Stimulated activated CD4-positive, alpha-beta T cell treated with anti-CD3 and anti-CD28 coated beads, Interleukin-4, amount 100 ng/mL, for 1 hour (primary cell): ENCODE data around the gene SAMD4A.

ENCODE experiments used
- DNase-seq: peaks from one replicate; pipeline ENCODE4 v3.0.0-alpha.2; 2020

The SAMD4A gene

DNA sequence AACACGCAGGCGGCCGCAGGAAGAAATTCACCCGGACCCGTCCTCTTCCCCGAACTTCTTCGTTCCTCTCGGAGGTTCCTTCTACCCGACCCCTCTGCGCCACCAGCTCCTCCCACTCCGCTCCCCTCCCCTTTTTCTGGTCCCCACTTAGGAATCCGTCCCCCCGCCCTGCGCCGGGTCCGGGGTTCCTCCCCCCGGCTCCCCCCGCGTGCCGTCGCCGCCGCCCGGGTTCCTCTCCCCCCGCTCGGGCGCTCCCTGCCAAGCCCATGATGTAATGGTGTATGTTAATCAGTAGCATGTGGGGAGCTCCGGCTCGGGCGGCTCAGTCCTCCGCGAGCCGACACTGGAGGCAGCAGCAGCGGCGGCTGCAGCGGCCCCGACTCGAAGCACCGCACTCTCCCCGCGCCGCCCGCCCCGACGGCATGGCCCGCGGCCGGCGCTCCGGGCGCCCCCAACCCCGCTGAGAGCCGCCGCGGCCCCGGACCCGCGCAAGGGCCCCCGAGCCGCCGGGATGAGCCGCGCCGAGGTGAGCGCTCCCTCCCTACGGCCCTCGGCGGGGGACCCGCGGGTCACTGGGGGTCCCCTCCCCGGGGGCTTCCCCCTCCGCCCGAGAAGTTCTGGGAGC is 1.0 kb upstream of the SAMD4A start:
- DNase-seq, result peak; percentile 74

- no peak for DNase-seq
These were observed 303 bp downstream of the SAMD4A start for GRCh38 chr14:54567224-54567638.

DNA sequence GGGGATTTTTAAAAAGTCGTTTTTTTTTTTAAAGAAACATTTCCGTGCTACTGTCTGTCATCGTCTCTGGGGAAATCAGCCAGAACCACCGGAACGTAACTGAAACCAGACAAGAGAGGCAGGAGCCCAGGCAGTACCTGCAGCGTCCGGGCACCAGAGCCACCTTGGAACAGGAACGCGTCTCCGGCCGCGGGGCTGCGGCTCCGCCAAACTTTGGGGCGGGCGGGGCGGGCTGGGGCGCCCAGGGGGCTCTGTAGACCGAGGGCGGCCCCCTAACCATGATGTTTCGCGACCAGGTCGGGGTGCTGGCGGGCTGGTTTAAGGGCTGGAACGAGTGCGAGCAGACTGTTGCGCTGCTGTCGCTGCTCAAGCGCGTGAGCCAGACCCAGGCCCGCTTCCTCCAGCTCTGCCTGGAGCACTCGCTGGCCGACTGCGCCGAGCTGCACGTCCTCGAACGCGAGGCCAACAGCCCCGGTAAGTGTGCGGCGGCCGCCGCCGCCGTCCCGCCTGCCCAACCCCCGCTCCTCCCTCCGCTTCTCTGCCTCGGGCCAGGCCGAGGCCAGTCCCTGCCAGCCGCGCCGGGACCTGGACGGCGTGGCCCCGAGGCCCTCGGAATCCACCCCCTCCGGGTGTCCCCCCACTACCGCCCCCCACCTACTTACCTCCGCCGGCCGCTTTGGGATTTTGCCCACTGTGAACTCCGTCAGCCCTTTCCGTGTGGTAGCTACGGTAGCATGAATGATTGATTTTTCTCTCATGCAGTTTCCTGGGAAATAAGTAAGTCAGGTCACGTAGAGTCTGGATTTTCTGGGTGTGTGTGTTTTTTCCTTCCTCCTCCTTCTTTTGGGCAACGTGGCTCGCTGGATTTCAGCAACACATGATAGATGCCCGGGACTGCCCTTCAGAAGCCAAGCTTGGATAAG is 972 bp downstream of the SAMD4A start:
- DNase-seq, result peak; percentile 44

DNA sequence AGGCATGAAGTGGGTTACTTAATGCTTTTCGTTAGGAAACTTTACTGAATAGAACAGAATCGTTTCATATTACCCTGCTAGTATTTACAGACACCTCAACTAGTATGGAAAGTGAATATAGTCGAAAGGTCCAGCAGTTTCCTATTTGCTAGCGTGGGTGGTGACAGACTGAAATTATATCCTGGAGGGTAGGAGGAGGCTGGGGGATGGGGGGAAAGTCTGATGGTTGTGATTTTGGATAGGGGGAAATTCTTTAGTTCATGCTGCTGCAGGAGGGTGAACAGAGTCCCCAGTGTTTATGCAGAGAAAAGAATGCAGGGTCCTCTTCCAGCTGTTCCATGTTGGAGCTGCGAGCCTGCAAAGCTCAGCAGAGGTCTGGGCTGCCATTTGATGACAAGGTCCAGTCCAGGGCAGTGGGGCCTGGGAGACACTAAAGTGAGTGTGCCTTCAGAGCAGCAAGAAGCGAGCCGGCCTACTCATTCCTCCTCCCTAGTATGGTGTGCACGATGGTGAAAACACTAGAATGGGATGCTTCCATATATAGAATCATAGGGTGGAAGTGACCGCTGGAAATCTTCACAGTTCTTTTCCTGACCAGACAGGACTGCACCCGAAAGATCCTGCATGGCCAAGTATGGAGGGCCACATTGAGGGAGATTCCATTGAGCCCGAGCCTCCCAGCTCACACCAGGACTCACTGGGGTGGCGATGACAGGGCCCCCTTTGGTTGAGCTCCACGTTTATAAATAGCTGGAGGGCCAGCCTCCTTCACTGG is 2.1 kb downstream of the SAMD4A start:
- DNase-seq, result no peak

GRCh38 chr14:54570047-54570446 is 3.1 kb downstream of the SAMD4A start:
- no peak for DNase-seq

- no peak for DNase-seq
These were observed 3.9 kb downstream of the SAMD4A start for GRCh38 chr14:54570631-54571415.

DNA sequence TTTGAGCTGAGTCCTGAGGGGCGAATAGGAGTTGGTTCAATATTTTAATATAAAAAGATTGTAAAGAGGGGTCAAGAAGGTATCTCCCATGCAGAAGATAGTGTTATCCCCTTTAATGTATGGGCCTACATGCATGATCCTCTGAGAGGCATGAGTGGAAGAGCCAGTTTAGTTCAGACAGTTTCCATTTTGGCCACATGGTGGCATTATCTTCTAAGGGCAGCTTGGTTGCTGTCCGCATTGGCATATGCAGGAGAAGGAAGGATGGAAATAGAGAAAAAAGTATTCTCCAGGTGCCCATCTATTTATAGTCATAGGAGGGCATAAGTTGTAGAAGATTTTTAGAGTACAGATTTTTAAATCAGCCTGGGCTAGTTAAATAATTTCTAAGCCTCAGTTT is 5.4 kb downstream of the SAMD4A start:
- DNase-seq, result no peak

- DNase-seq, result no peak
These were observed 7.6 kb downstream of the SAMD4A start for GRCh38 chr14:54574528-54574927.

DNA sequence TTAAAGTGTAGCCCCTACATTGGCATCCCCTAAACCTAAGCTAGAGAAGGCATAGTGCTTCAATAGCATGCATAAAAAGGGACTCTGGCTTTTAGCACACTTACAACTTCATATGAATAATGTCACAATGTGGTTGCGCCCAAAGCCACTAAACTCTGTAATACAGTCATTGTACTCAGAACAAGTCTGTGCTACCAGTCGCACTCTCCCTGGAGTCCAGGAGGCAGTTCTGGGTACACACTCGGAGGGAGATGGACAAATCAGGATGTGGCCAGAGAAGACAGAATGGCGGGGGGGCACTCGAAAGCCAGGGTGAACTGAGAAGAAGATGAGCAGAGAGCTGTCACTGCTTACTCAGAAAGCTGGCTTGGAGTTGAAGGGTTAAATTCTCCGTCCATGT is 10.6 kb downstream of the SAMD4A start:
- DNase-seq, result no peak

DNA sequence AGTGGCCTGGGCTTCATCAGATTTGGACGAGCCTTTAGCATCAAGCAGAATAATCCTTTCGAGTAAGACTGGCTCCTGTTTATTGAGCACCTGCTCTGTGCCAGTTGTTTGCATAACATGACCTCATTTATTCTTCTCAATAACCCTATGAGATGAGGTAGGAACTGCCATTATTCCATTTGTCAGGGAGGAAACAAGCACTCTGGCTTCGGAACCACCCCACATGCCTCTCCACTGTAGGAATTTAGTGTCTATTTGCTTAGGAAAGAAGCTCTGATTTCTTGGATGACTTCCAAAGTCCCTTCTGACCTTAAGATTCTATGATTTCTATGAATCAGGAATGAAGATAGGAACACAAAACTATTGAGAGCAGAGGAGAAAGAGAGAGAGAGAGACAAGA is 11.0 kb downstream of the SAMD4A start:
- DNase-seq, result no peak

- DNase-seq, result no peak
These were observed 12.7 kb downstream of the SAMD4A start for GRCh38 chr14:54579621-54580020.

DNA sequence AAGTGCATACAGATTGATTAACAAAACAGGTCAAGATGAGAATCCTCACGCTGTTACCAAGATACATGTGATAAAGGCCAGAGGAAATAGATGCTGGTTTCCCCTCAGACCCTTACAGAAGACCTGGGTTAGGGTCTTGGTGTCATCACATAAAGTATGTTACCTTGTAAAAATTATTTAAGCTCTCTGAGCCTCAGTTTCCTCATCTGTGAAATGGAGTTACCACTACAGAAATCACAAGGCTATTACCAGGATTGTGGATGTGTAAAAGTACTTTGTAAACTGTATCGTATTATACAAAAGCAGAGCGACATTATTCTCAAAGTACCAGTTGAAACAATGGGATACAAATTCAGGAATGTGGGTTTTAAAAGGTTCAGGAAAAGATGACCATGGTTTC is 14.0 kb downstream of the SAMD4A start:
- no peak for DNase-seq

- no peak for DNase-seq
These were observed 15.4 kb downstream of the SAMD4A start for GRCh38 chr14:54582334-54582733.

- DNase-seq, result no peak
These were observed 17.2 kb downstream of the SAMD4A start for GRCh38 chr14:54584097-54584496.

DNA sequence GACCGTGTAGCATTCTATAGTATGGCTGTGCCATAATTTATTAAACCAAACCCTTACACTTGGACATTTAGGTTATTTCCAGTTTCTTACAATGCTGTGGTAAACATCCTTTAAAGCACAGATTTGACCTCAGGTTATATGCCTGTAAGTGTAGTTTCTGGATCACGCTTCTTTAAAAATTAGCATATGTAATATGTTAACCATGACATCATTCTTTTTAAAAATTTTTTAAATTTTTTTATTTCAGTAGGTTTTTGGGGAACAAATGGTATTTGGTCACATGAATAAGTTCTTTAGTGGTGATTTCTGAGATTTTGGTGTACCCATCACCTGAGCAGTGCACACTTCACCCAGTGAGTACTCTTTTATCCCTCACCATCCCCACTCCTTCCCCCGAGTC is 18.3 kb downstream of the SAMD4A start:
- no peak for DNase-seq

GRCh38 chr14:54589076-54589475 is 22.1 kb downstream of the SAMD4A start:
- no peak for DNase-seq

DNA sequence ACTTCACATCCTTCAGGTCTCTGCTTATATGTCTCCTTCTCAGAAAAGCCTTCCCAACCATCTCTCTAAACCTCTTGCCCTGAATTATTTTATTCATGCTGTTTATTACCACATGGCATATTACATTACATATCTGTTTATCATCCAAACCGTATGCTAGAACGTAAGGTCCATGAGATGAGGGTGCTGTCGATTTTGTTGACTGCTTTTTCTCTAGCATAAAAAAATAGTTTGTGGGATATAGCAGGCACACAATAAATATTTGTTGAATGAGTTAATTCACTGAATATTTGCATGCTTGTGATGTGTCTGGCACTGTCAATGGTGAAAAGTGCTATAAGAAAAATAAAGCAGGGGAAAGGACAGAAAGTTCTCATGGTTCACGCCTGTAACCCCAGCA is 22.9 kb downstream of the SAMD4A start:
- no peak for DNase-seq

DNA sequence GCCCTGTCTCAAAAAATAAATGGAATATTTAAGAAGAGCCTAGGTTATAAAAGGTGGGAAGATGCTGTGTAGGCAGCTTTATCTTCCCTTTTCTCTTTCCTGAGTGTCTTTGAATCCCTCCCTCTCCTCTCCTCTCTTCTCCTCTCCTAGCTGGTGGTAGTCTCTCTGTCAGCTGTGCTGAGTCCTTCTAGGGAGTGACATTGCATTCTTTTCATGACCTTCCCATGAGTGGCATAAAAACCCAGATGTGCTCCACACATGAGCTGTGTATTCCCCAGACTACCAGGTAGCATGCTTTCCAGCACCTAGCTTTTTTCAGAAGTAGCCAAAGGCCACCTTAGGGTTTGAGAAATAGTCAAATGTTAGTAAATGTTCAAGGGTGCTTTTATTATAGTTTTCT is 23.6 kb downstream of the SAMD4A start:
- no peak for DNase-seq

GRCh38 chr14:54591461-54591860 is 24.5 kb downstream of the SAMD4A start:
- DNase-seq, result no peak

- no peak for DNase-seq
These were observed 24.9 kb downstream of the SAMD4A start for GRCh38 chr14:54591866-54592265.

DNA sequence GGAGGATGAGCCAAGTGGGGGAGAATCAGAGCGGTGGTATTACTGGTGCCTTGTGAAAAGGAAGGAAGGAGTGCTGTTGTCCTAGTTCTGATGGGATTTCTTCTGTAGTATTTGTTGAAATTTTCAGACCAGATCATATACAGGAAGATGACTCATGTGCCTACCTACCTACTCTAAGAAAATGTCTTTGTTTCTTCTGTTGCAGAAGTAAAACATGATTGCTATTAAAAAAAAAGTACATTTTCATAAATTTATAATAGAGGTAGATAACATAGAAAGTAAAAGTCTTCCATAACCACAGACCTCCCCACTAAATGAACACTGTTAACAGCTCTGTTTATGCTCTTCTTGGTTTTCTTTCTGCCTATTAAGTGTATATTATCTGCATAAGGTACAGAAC is 26.9 kb downstream of the SAMD4A start:
- DNase-seq, result no peak

- DNase-seq, result no peak
These were observed 27.6 kb downstream of the SAMD4A start for GRCh38 chr14:54594537-54594936.
